Smooth muscle cell (in vitro differentiated cells): Measurements from ENCODE around the gene RERE. TPM values are rescaled to one million over a fixed set of nuclear protein-coding genes. Genes with fewer than 3 reads are reported as not detected.

Source experiments
- DNase-seq: peaks from one replicate; lab custom pipeline; 2025; ENCODE audit not compliant: unreplicated experiment; lab: John Stamatoyannopoulos, UW
- H2AFZ ChIP-seq: fragments of 200-600 bp; sonication (generic); 2 replicates; pipeline ENCODE4 v1.6.0; 2016; ENCODE audit warnings: antibody characterized with exemption, low read depth, mild to moderate bottlenecking
- H3F3A ChIP-seq: fragments of 200-600 bp; sonication (generic); 2 replicates; pipeline ENCODE4 v1.6.0; 2017; ENCODE audit warnings: antibody characterized with exemption, low read depth
- H3K27ac ChIP-seq: fragments of 200-600 bp; sonication (generic); 2 replicates; pipeline ENCODE4 v1.5.1; 2016; ENCODE audit warnings: low read depth, mild to moderate bottlenecking
- H3K27me3 ChIP-seq: fragments of 200-600 bp; sonication (generic); 2 replicates; pipeline ENCODE4 v1.6.1; 2016; ENCODE audit warnings: low read depth, mild to moderate bottlenecking
- H3K36me3 ChIP-seq: fragments of 200-600 bp; sonication (generic); 2 replicates; pipeline ENCODE4 v1.5.1; 2016; ENCODE audit warnings: low read depth
- H3K4me1 ChIP-seq: fragments of 200-600 bp; sonication (generic); 2 replicates; pipeline ENCODE4 v1.5.1; 2016; ENCODE audit warnings: low read depth
- H3K4me2 ChIP-seq: fragments of 200-600 bp; sonication (generic); 2 replicates; pipeline ENCODE4 v1.6.0; 2016; ENCODE audit warnings: mild to moderate bottlenecking
- H3K4me3 ChIP-seq: fragments of 200-600 bp; sonication (generic); 2 replicates; pipeline ENCODE4 v1.5.1; 2016; ENCODE audit warnings: mild to moderate bottlenecking
- H3K79me2 ChIP-seq: fragments of 200-600 bp; sonication (generic); 2 replicates; pipeline ENCODE4 v1.6.0; 2016; ENCODE audit warnings: low read depth, mild to moderate bottlenecking
- H3K9ac ChIP-seq: fragments of 200-600 bp; sonication (generic); 2 replicates; pipeline ENCODE4 v1.6.0; 2016; ENCODE audit warnings: low read depth
- H3K9me3 ChIP-seq: fragments of 200-600 bp; sonication (generic); replicated peaks from 2 replicates; pipeline ENCODE4 v1.5.1; 2016; ENCODE audit warnings: low read depth
- H4K20me1 ChIP-seq: fragments of 200-600 bp; sonication (generic); 2 replicates; pipeline ENCODE4 v1.6.0; 2016; ENCODE audit warnings: low read depth
- CTCF ChIP-seq: fragments of 200-600 bp; sonication (generic); IDR thresholded peaks from 2 replicates; pipeline ENCODE4 v1.5.1; 2017; ENCODE audit warnings: borderline replicate concordance, mild to moderate bottlenecking, antibody characterized with exemption; ENCODE audit not compliant: insufficient read depth, poor library complexity, severe bottlenecking
- WGBS: methylation state at CpG from one replicate; pipeline ENCODE4 v1.1.7; 2016; ENCODE audit warnings: low lambda C conversion rate; 5-methylcytosine and 5-hydroxymethylcytosine counted together
- polyA plus RNA-seq: library from polyadenylated mRNA; unstranded; fragments of >200 nt; fragmentation: Nextera tagmentation; extraction: Ambion mirVana; gene quantifications from 2 replicates; pipeline ENCODE4 v1.2.1, GENCODE V29; 2016
- total RNA-seq: library from RNA; depleted of rRNA; stranded (reverse); fragments of >200 nt; gene quantifications from 2 replicates; pipeline ENCODE4 v1.2.3, GENCODE V29; 2014

RERE gene
- total and polyA plus RNA-seq, 2 experiments from 2014 or later: 45.6 to 59.2 TPM

DNA sequence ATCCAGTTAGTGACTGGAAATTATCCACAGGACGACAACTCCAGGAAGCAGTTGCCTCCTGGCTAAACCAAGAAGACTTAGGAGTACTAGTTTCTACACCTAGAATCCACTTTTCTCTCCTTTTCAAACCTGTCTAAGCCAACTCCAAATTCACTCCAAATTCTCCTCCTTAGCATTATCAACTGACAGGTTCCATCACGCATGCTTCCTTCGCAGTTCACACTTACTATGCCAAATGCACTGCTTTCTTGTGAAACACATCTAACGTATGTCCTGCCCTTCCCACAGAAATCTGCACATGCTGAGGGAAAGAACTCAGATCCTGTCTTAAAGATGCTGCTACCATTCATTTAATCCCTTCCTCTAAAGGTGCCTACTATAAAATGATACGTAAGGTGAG, 225.9 kb downstream of the RERE start:
- Histone ChIP-seq H3K4me3 (no peak overlapping the region), H4K20me1 (peaks cover 84% of the 10 kb centered on the region), H2AFZ (no peak overlapping the region), H3K27me3 (no peaks in the 10 kb centered on the region), H3K36me3 (no peaks in the 10 kb centered on the region), H3K4me2 (peak overlapping the region; percentile 60), H3K4me1 (peaks cover 42% of the 10 kb centered on the region), H3K27ac (no peak overlapping the region), H3K9me3 (no peaks in the 10 kb centered on the region), H3K9ac (no peak overlapping the region), H3K79me2 (peaks cover 86% of the 10 kb centered on the region), H3F3A (peaks cover 25% of the 10 kb centered on the region)
- no peak for TF ChIP-seq CTCF
- WGBS: 84% methylated on average over 5 of the region's 5 CpGs
- DNase-seq: no peak

GRCh38 chr1:8590721-8591351, 226.6 kb downstream of the RERE start:
- H3K4me3 ChIP-seq: no peak overlapping the region
- no peaks in the 10 kb centered on the region for H3K36me3 ChIP-seq
- 47% methylated on average over 6 of the region's 6 CpGs for WGBS
- H2AFZ ChIP-seq: no peak overlapping the region
- peaks cover 25% of the 10 kb centered on the region for H3F3A ChIP-seq
- H3K4me2 ChIP-seq: peak overlapping the region; percentile 60
- TF ChIP-seq CTCF: no peak
- H3K9me3 ChIP-seq: no peaks in the 10 kb centered on the region
- no peak overlapping the region for H3K9ac ChIP-seq
- DNase-seq: no peak
- peaks cover 86% of the 10 kb centered on the region for H3K79me2 ChIP-seq
- H4K20me1 ChIP-seq: peaks cover 84% of the 10 kb centered on the region
- H3K27ac ChIP-seq: peak overlapping the region; percentile 43
- H3K4me1 ChIP-seq: peaks cover 46% of the 10 kb centered on the region
- no peaks in the 10 kb centered on the region for H3K27me3 ChIP-seq

DNA sequence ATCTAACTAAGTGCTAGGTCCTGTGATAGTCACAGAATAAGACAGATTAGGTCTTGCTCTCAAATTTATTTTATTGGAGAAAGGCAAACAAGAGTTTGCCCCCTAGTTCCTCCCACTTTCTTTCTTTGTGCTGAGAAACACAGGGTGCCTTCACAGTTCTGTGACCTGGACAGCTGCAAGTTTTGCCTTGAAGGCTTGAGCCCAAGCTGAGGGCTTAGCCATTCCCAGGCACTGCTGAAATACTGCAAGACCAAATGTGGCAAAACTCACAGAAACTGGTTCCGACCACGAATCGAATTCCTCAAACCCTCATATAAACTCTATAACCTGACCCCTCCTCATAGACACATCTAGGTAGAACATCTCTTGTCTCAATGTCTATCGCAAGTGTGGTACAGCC, 227.9 kb downstream of the RERE start:
- Histone ChIP-seq H3K27ac (no peak overlapping the region), H4K20me1 (peaks cover 87% of the 10 kb centered on the region), H3K27me3 (no peaks in the 10 kb centered on the region), H3K79me2 (peaks cover 86% of the 10 kb centered on the region), H3K36me3 (no peaks in the 10 kb centered on the region), H3F3A (peaks cover 25% of the 10 kb centered on the region), H3K9ac (no peak overlapping the region), H2AFZ (no peak overlapping the region), H3K4me1 (peaks cover 46% of the 10 kb centered on the region), H3K4me2 (no peak overlapping the region), H3K9me3 (no peaks in the 10 kb centered on the region), H3K4me3 (no peak overlapping the region)
- WGBS: 72% methylated on average over 4 of the region's 4 CpGs
- no peak for TF ChIP-seq CTCF
- DNase-seq: no peak

GRCh38 chr1:8587784-8588183, 229.7 kb downstream of the RERE start:
- 48% methylated on average over 5 of the region's 5 CpGs for WGBS
- H3K9me3 ChIP-seq: no peaks in the 10 kb centered on the region
- H3K9ac ChIP-seq: no peak overlapping the region
- no peaks in the 10 kb centered on the region for H3K27me3 ChIP-seq
- H3K36me3 ChIP-seq: no peaks in the 10 kb centered on the region
- peaks cover 74% of the 10 kb centered on the region for H3K79me2 ChIP-seq
- no peak for TF ChIP-seq CTCF
- H3K4me1 ChIP-seq: peaks cover 59% of the 10 kb centered on the region
- H2AFZ ChIP-seq: no peak overlapping the region
- no peak overlapping the region for H3K27ac ChIP-seq
- peaks cover 97% of the 10 kb centered on the region for H4K20me1 ChIP-seq
- H3F3A ChIP-seq: peaks cover 28% of the 10 kb centered on the region
- no peak overlapping the region for H3K4me2 ChIP-seq
- DNase-seq: no peak
- no peak overlapping the region for H3K4me3 ChIP-seq
